HUDEP-2 (cell line): ENCODE measurements around the gene EXOC3L1.

Source experiments
- DNase-seq, 76 experiments: peaks; one replicate each; lab custom pipeline; 2025; ENCODE audit not compliant: unreplicated experiment in 76 of 76; lab: John Stamatoyannopoulos, UW

EXOC3L1 gene

GRCh38 chr16:67150833-67151396 lies 39.0 kb downstream of the EXOC3L1 start, which contains the start of gene B3GNT9:
Gene B3GNT9 (minus strand): TSS chr16:67150998. CDS start chr16:67150485, 513 bp downstream.
- DNase-seq = peak in 22 of 76 experiments; percentile 9 to 50 (median 32)

DNA sequence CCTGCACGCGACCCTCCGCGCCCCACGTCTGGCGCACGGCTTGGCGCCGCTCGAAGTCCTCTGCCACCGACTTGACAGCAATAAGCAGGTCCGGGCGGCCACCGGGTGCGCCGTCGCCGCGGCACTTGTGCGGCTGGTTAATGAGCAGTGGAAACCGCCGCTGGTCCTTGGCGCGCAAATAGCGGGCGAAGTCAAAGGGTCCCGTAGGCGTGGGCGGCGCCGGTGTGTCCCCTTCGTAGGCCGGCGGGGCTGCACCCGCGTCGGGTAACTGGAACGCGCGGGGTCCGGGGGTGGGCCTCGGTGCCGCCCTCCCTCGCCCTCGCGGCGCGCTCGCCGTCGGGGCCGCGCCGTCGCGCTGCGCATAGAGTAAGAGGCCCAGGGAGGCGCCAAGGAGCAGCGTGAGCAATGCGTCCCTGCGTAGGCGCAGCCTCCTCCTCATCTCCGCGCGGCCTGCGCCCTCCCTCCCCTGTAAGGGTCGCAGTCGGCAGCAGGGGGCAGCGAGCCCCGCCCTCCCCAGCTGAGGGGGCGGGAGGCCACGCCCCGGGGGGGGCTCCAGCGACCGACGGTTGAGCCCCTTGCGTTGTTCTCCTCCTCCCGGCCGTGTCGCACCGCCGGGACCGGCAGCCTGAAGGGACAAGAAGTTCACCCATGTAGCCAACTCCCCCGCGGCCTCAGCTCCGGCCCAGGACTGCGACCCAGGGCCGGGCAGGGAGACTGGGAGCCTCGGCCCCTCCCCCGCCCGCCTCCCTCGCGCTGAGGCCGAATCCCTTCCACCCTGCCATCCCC lies 39.7 kb downstream of the EXOC3L1 start:
- DNase-seq = peak in 14 of 76 experiments; percentile 4 to 47 (median 14)

DNA sequence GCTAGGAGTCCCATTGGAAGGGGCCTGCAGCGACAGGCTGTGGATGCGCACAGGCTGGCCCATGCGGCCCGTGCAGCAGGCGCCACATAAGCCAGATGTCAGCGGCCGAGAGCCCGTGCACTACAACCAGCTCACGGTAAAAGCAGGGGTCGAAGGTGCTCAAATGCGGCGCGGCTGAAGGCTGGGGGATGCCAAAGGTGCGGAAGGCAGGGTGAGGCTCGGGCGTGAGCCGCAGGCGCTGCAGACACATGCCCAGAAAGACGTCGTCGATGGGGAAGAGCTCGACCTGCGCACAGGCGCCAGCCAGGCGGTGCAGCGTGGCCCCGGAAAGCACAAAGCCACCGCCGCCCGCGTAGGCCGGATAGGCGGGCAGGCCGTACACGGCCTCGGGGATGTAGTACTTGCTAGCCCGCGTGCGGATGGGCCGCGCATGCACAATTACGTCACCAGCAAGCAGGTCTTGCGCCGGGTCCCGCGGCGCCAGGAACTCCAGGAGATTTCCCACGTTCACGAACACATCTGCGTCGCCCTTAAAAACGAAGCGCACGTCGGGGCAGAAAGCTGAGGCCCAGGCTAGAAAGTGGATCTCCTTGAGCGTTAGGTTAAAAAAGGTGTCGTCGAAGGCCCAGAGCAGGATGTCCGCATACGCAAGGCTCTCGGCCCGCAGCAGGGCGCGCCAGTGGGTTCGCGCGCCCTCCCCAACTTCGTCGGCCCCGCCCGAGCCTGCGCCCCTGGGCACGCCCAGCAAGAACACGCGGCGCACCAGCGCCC lies 40.5 kb downstream of the EXOC3L1 start:
- no peak for DNase-seq

- no peak for DNase-seq
Measured at GRCh38 chr16:67148656-67149275, 41.2 kb downstream of the EXOC3L1 start.

DNA sequence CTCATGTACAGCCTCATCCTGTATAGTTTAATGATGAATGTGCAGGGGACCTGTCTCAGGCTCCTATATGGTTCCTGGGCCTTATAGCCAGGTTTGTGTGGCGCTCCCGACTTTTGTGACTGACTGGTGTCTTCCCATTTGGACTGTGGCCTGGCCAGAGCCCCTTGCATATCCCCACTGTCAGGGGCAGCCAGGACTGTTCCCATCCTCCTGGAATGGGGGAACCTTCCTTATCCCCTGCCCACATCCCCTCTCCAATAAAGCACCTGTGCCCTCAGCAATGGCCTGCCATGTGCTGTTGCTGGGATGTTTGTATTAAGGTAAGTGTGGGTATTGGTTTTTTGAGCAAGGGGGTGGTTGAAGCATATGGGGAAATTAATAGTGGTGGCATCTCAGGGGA lies 41.7 kb downstream of the EXOC3L1 start:
- DNase-seq = no peak

GRCh38 chr16:67147437-67148140 lies 42.3 kb downstream of the EXOC3L1 start:
- no peak for DNase-seq

GRCh38 chr16:67146523-67147357 lies 43.2 kb downstream of the EXOC3L1 start:
- DNase-seq = no peak

- DNase-seq = no peak
Measured at GRCh38 chr16:67145746-67146145, 44.2 kb downstream of the EXOC3L1 start.

GRCh38 chr16:67144943-67145342 lies 45.0 kb downstream of the EXOC3L1 start:
- no peak for DNase-seq

DNA sequence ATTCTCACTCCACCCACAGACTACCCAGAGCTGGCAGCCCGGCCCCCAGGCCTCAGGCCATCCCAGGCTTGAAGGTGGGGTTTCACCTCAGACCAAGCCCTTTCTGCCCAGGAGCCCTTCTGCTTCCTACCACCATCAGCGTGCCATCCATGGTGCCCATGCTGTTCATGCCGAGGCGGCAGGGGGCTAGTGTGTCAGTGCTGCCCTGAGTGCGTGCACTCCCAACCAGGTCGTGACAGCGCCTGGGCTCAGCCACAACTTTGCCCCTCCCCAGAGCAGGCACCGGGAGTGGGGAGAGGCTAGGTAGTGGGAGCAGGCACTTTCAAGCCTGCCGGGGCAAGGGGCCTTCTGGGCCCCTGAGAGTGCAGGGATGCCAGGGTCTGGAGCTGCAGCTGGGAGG lies 47.6 kb downstream of the EXOC3L1 start:
- DNase-seq = no peak

DNA sequence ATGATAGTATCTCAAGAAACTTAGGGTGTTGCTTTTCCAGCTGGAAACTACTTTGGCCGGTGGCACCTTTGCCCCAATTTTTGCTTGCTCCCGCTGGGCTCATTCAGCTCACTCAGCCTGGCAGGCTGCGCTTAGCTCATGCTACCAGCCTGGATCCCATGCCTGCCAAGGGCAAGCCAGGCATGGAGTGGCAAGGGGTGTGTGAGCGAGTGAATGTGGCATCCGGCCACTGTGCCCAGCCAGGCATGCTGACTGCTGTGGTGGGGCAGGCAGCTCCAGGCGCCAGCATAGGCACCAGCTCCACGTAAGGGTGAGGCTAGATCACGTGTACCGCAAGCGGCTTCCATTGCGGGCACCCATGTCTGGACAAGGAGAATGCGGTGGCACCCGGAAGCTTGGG lies 48.5 kb downstream of the EXOC3L1 start:
- DNase-seq = no peak

DNA sequence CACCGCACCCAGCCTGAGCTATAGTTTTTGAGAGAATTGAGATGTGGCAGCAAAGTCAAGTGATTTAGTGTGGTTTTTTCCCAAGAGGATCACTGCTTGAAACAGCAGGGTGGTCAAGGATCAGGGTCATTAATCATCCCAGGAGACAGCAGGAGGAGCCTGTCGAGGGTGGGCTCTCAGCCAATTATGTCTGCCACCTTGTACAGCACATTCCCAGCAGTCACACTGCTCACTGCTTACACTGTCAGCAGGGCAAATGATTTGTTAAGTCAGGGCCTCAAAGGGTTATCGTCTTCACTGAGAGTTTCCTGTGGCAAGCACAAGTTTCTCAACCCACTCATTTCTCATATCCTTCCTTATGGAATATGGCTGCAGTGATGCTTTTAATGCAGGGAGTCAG lies 52.3 kb downstream of the EXOC3L1 start:
- DNase-seq = no peak
